Loucy (cell line): Measurements from ENCODE around the gene TMEM43.
A peak's percentile ranks its signal among the peaks of the same experiment; 100 is the strongest.

Experiments used
- H2AFZ ChIP-seq: fragments of 200-600 bp; sonication (generic); 2 replicates; pipeline ENCODE4 v1.6.0; 2016; ENCODE audit warnings: antibody characterized with exemption, mild to moderate bottlenecking, low read length, moderate library complexity
- H3F3A ChIP-seq: fragments of 200-600 bp; 2 replicates; pipeline ENCODE4 v1.6.0; 2016; ENCODE audit warnings: antibody characterized with exemption, low read depth, mild to moderate bottlenecking
- H3K27me3 ChIP-seq: fragments of 200-600 bp; sonication (generic); 2 replicates; pipeline ENCODE4 v1.6.1; 2014; ENCODE audit warnings: low read length, mild to moderate bottlenecking; ENCODE audit not compliant: insufficient read depth, poor library complexity, severe bottlenecking
- H3K36me3 ChIP-seq: fragments of 200-600 bp; sonication (generic); 2 replicates; pipeline ENCODE4 v1.6.1; 2016; ENCODE audit warnings: low read length; ENCODE audit not compliant: insufficient read depth
- H3K4me1 ChIP-seq: fragments of 200-600 bp; sonication (generic); 2 replicates; pipeline ENCODE4 v1.5.1; 2014; ENCODE audit warnings: low read length, mild to moderate bottlenecking; ENCODE audit not compliant: insufficient read depth, poor library complexity, severe bottlenecking
- H3K4me2 ChIP-seq: fragments of 200-600 bp; sonication (generic); 2 replicates; pipeline ENCODE4 v1.6.0; 2014; ENCODE audit warnings: antibody characterized with exemption, low read length, low read depth, mild to moderate bottlenecking; ENCODE audit not compliant: poor library complexity, severe bottlenecking
- H3K4me3 ChIP-seq: fragments of 200-600 bp; sonication (generic); 2 replicates; pipeline ENCODE4 v1.5.1; 2014; ENCODE audit warnings: low read length, mild to moderate bottlenecking, mixed read lengths; ENCODE audit not compliant: poor library complexity, severe bottlenecking
- H3K79me2 ChIP-seq: fragments of 200-600 bp; sonication (generic); 2 replicates; pipeline ENCODE4 v1.6.1; 2014; ENCODE audit warnings: low read length; ENCODE audit not compliant: insufficient read depth
- H3K9ac ChIP-seq: fragments of 200-600 bp; sonication (generic); 2 replicates; pipeline ENCODE4 v1.6.0; 2014; ENCODE audit warnings: mild to moderate bottlenecking, low read depth, low read length, moderate library complexity; ENCODE audit not compliant: poor library complexity, severe bottlenecking
- H3K9me2 ChIP-seq: fragments of 200-600 bp; sonication (generic); replicated peaks from 2 replicates; pipeline ENCODE4 v1.6.1; 2016; ENCODE audit warnings: low read depth, low read length, mixed read lengths
- H3K9me3 ChIP-seq: fragments of 200-600 bp; sonication (generic); 2 replicates; pipeline ENCODE4 v1.6.1; 2014; ENCODE audit warnings: mild to moderate bottlenecking, antibody characterized with exemption, low read length, low read depth; ENCODE audit not compliant: insufficient read depth
- H4K20me1 ChIP-seq: fragments of 200-600 bp; sonication (generic); 2 replicates; pipeline ENCODE4 v1.6.0; 2014; ENCODE audit warnings: antibody characterized with exemption, low read length, mild to moderate bottlenecking; ENCODE audit not compliant: insufficient read depth, poor library complexity, severe bottlenecking
- EZH2phosphoT487 ChIP-seq: fragments of 200-600 bp; IDR thresholded peaks from 2 replicates; pipeline ENCODE4 v1.6.1; 2018; ENCODE audit warnings: antibody characterized with exemption, mild to moderate bottlenecking, moderate library complexity, borderline replicate concordance
- TF ChIP-seq, protein P1 (sequence below): fragments of 200-600 bp; sonication (generic); conservative IDR thresholded peaks from 2 replicates; pipeline ENCODE4 v1.5.1; 2014; ENCODE audit warnings: mild to moderate bottlenecking, antibody characterized with exemption, low read length

The TMEM43 gene

DNA sequence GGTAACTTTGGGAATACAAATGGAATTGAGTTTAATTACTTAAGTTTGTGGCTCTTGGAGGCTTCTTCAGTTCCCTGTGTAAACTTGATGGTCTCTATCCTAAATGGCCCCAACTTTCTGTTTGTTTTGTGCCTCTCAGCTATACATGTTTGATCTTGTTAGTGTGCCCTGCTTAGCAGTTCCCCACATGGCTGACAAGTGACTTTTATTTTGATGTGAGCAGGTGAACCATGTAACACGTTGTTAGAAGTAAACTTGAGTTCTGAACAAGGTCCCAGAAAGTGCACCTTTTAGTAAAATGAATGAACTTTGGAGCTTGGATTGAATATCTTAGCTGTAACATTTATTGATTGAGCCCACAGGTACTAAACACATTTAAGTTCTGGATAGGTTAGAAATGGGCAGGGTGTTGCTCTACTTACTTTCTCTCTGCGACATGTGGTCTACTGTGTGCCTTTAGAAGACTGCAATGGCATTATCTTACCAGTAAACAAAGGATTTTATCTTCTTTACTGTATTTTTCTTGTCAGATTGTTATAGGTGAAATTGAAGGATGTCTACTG, 58.2 kb downstream of the TMEM43 start:
- Histone ChIP-seq H3K4me2 (peak overlapping the region; percentile 73), H3K4me3 (peak overlapping the region; percentile 61), H3K9me3 (no peaks in the 10 kb centered on the region), H3K36me3 (peaks cover 32% of the 10 kb centered on the region; the same call in 1 of the 2 replicates), H3K4me1 (peaks cover 52% of the 10 kb centered on the region), H3K27me3 (peaks cover 2% of the 10 kb centered on the region), H3K9ac (peak overlapping the region; percentile 68), H4K20me1 (peaks cover 21% of the 10 kb centered on the region), H3F3A (no peaks in the 10 kb centered on the region), H3K79me2 (peaks cover 88% of the 10 kb centered on the region), H2AFZ (no peak overlapping the region), H3K9me2 (no peaks in the 10 kb centered on the region)
- TF ChIP-seq EZH2phosphoT487 = no peak
- TF ChIP-seq, protein P1, sequence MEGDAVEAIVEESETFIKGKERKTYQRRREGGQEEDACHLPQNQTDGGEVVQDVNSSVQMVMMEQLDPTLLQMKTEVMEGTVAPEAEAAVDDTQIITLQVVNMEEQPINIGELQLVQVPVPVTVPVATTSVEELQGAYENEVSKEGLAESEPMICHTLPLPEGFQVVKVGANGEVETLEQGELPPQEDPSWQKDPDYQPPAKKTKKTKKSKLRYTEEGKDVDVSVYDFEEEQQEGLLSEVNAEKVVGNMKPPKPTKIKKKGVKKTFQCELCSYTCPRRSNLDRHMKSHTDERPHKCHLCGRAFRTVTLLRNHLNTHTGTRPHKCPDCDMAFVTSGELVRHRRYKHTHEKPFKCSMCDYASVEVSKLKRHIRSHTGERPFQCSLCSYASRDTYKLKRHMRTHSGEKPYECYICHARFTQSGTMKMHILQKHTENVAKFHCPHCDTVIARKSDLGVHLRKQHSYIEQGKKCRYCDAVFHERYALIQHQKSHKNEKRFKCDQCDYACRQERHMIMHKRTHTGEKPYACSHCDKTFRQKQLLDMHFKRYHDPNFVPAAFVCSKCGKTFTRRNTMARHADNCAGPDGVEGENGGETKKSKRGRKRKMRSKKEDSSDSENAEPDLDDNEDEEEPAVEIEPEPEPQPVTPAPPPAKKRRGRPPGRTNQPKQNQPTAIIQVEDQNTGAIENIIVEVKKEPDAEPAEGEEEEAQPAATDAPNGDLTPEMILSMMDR = no peak

DNA sequence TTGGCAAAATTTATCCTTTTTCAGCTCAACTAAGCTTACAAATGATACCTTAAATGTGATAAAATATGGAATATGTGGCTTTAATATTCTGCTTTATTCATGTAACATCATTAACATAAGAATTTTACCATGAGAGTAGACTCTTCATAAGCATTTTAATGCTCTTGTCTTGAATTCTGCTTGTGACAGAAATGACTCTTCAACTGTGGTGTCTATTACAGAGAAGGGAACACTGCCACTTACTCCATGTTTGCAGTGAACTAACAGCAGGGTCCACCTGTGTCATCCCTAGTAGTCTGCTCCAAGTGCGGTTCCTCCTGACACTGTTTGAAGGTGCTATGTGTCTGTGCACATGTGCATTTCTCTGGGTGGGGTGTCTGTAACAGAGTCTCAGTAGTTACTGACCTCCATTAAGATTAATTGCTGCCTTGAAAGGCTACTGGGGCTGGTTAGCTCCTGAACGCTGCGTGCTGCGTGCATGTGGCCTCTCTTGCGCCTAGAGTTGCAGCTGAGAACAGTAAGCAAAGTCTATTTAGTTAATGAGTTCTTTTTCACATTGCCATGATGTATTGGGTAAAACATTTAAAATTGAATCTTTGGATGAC, 62.1 kb downstream of the TMEM43 start:
- peaks cover 12% of the 10 kb centered on the region for H4K20me1 ChIP-seq
- no peak overlapping the region for H3K4me3 ChIP-seq
- H3K9me2 ChIP-seq = no peaks in the 10 kb centered on the region
- peaks cover 84% of the 10 kb centered on the region for H3K79me2 ChIP-seq
- no peaks in the 10 kb centered on the region for H3F3A ChIP-seq
- no peaks in the 10 kb centered on the region for H3K27me3 ChIP-seq
- no peaks in the 10 kb centered on the region for H3K9me3 ChIP-seq
- H3K4me1 ChIP-seq = peaks cover 39% of the 10 kb centered on the region
- no peak for TF ChIP-seq EZH2phosphoT487
- TF ChIP-seq, protein P1 = no peak
- peak overlapping the region; percentile 45 for H3K4me2 ChIP-seq
- peaks cover 32% of the 10 kb centered on the region; the same call in 1 of the 2 replicates for H3K36me3 ChIP-seq
- H3K9ac ChIP-seq = no peak overlapping the region
- H2AFZ ChIP-seq = no peak overlapping the region

DNA sequence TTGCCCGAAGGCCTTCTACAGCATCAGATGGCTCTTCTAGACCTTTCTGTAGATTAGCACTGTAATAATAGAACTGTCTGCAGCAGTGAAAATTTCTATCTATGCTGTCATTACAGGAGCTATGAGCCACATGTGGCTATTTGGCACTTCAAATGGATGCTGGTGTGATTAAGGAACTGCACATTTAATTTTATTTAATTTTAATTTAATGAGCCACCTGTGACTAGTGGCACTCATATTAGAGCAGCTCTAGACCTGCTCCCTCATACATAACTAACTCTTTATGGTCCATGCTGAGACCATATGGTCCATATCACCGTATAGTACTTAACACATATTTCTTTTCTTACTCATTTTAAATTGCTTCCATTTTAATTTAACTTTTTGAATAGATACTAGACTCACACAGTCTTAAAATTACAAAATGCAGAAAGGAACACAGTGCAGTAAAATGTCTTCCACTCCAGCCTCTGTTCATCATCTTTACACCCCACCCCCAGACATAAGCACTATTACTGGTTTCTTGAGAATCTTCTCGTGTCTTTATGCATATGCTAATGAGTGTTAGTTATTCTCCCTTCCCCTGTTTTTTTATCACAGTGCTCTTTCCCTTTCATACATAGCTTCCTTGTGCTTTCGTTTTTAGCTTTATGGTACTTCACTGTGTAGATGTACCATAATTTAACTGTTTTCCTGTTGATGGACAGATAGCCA, 63.3 kb downstream of the TMEM43 start:
- peaks cover 5% of the 10 kb centered on the region for H4K20me1 ChIP-seq
- peaks cover 32% of the 10 kb centered on the region; the same call in 1 of the 2 replicates for H3K36me3 ChIP-seq
- H3K9me3 ChIP-seq = no peaks in the 10 kb centered on the region

More for the DNA sequence above, 63.3 kb downstream of the TMEM43 start:
- Histone ChIP-seq H3K9me2 (no peaks in the 10 kb centered on the region), H3F3A (no peaks in the 10 kb centered on the region), H2AFZ (no peak overlapping the region), H3K27me3 (no peaks in the 10 kb centered on the region), H3K4me2 (peak overlapping the region; percentile 45), H3K9ac (no peak overlapping the region), H3K4me1 (peaks cover 26% of the 10 kb centered on the region), H3K79me2 (peaks cover 78% of the 10 kb centered on the region), H3K4me3 (no peak overlapping the region)
- TF ChIP-seq EZH2phosphoT487 = no peak
- TF ChIP-seq, protein P1 = no peak
